ENCODE results near the gene GPD2.

The GPD2 gene

GRCh38 chr2:156536534-156536933, 100.4 kb downstream of the GPD2 start:
- TF ChIP-seq, protein P1, sequence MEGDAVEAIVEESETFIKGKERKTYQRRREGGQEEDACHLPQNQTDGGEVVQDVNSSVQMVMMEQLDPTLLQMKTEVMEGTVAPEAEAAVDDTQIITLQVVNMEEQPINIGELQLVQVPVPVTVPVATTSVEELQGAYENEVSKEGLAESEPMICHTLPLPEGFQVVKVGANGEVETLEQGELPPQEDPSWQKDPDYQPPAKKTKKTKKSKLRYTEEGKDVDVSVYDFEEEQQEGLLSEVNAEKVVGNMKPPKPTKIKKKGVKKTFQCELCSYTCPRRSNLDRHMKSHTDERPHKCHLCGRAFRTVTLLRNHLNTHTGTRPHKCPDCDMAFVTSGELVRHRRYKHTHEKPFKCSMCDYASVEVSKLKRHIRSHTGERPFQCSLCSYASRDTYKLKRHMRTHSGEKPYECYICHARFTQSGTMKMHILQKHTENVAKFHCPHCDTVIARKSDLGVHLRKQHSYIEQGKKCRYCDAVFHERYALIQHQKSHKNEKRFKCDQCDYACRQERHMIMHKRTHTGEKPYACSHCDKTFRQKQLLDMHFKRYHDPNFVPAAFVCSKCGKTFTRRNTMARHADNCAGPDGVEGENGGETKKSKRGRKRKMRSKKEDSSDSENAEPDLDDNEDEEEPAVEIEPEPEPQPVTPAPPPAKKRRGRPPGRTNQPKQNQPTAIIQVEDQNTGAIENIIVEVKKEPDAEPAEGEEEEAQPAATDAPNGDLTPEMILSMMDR (IDR thresholded peaks at IDR 0.05; ENCODE audit: low read depth, low read length), result no peak
- no peak for DNase-seq (ENCODE audit: low read depth in 2 of 2)
- H3K4me3 ChIP-seq (replicated peaks in 1 of 2; ENCODE audit: low read depth in 2 of 2, low read length in 2 of 2), result no peak overlapping the region

- peak; percentile 14 to 51 for DNase-seq (ENCODE audit: low read depth in 2 of 2)
- no peak overlapping the region for H3K4me3 ChIP-seq (replicated peaks in 1 of 2; ENCODE audit: low read depth in 2 of 2, low read length in 2 of 2)
- TF ChIP-seq, protein P1 (IDR thresholded peaks at IDR 0.05; ENCODE audit: low read depth, low read length), result no peak
Measured at GRCh38 chr2:156537141-156537540, 101.0 kb downstream of the GPD2 start.

DNA sequence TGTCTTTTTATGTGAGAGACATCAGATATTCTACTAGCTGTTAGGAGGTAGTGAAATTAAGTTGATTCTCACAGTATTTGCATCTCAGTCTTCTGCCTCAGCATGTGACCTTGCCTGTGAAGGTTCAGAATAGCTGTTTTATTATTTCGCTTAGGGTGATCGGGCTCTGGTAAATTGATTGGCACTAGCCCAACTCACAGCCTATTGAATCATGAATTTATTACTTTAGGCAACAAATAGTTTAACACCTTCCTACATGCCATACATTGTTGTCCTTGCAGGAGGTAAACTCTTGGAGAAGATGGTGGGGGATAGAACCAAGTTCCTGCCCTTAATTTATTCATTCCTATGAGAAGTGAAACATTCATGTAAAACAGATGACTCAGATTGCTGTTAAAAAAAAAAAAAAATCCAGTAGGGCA, 101.9 kb downstream of the GPD2 start:
- H3K4me3 ChIP-seq (replicated peaks in 1 of 2; ENCODE audit: low read depth in 2 of 2, low read length in 2 of 2), result no peak overlapping the region
- DNase-seq (ENCODE audit: low read depth in 2 of 2), result peak in 1 of 2 donors; percentile 21
- TF ChIP-seq, protein P1 (IDR thresholded peaks at IDR 0.05; ENCODE audit: low read depth, low read length), result no peak

DNA sequence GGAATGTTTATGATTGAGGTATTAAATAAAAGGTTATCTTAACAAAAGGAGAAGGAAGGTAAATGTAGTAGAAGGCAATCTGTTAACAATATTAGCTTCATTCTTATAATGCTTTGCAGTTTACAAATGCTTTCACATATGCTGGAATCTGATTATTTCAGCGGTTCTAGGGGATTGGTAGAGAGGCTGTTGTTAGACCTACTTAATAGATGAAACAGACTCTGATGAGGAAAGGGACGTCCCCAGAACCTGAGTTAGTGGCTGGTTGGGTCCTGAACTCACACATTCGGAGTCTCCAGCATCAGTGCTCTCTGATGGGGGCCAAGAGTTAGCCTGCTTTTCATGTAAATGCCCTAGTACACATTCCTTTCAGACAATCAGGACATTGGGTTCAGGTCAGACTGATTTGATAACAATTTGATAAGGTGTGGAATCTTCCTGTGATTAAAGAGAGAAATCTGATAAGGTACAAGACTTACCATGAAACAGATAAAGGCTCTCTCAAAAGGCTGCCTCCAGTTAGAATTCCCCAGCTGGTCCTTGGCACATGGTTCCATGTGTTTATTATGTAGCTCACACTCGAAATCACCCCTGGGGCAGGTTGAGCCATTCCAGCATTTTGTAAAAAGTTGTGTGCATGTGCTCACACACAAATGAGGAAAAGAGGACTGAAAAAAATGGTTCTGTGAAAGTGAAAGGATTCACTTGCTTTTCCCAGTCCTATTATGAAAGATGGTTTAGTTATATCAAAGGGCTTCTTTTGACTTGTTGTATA, 103.1 kb downstream of the GPD2 start:
- no peak for DNase-seq (ENCODE audit: low read depth in 2 of 2)
- TF ChIP-seq, protein P1 (IDR thresholded peaks at IDR 0.05; ENCODE audit: low read depth, low read length), result no peak

GRCh38 chr2:156540706-156541105, 104.5 kb downstream of the GPD2 start:
- DNase-seq (ENCODE audit: low read depth in 2 of 2), result no peak
- TF ChIP-seq, protein P1 (IDR thresholded peaks at IDR 0.05; ENCODE audit: low read depth, low read length), result no peak
- no peak overlapping the region for H3K4me3 ChIP-seq (replicated peaks in 1 of 2; ENCODE audit: low read depth in 2 of 2, low read length in 2 of 2)

More for the DNA sequence above, 103.1 kb downstream of the GPD2 start:
- H3K4me3 ChIP-seq (replicated peaks in 1 of 2; ENCODE audit: low read depth in 2 of 2, low read length in 2 of 2), result no peak overlapping the region

- no peak for DNase-seq (ENCODE audit: low read depth in 2 of 2)
- H3K4me3 ChIP-seq (replicated peaks in 1 of 2; ENCODE audit: low read depth in 2 of 2, low read length in 2 of 2), result no peak overlapping the region
- TF ChIP-seq, protein P1 (IDR thresholded peaks at IDR 0.05; ENCODE audit: low read depth, low read length), result no peak
Measured at GRCh38 chr2:156541229-156541628, 105.0 kb downstream of the GPD2 start.

All from cardiac fibroblast (primary cell).